Trophoblast cell (in vitro differentiated cells and primary cell): ENCODE results near the gene CASTOR2.
A peak's percentile ranks its signal among the peaks of the same experiment; 100 is the strongest.
"Not testable (repeated sequence)": the region's sequence is repeated elsewhere in the genome, so short reads cannot be mapped to it uniquely, and the experiment has no call there.

Experiments
- DNase-seq, 2 donors: peaks; one replicate each; pipeline ENCODE4 v3.0.0-alpha.2; 2016
- H2AFZ ChIP-seq: 2 replicates; pipeline ENCODE4 v1.6.1; 2013; ENCODE audit warnings: low read length, moderate library complexity, mild to moderate bottlenecking; ENCODE audit not compliant: insufficient read depth, poor library complexity
- H2AK5ac ChIP-seq: 2 replicates; pipeline ENCODE4 v1.6.1; 2013; ENCODE audit warnings: mild to moderate bottlenecking, low read length
- H2BK120ac ChIP-seq: 2 replicates; pipeline ENCODE4 v1.6.1; 2013; ENCODE audit warnings: low read length, mild to moderate bottlenecking, moderate library complexity; ENCODE audit not compliant: insufficient read depth, poor library complexity
- H2BK12ac ChIP-seq: 2 replicates; pipeline ENCODE4 v1.6.1; 2013; ENCODE audit warnings: mild to moderate bottlenecking, low read length, moderate library complexity
- H2BK5ac ChIP-seq: 2 replicates; pipeline ENCODE4 v1.6.1; 2013; ENCODE audit warnings: low read length, low read depth, moderate library complexity, mild to moderate bottlenecking; ENCODE audit not compliant: poor library complexity
- H3K14ac ChIP-seq: 2 replicates; pipeline ENCODE4 v1.6.1; 2013; ENCODE audit warnings: mild to moderate bottlenecking, low read length
- H3K18ac ChIP-seq: 2 replicates; pipeline ENCODE4 v1.6.1; 2013; ENCODE audit warnings: mild to moderate bottlenecking, low read length
- H3K23ac ChIP-seq: 2 replicates; pipeline ENCODE4 v1.6.1; 2013; ENCODE audit warnings: low read length
- H3K27ac ChIP-seq: 2 replicates; pipeline ENCODE4 v1.5.1; 2013; ENCODE audit warnings: low read depth, mild to moderate bottlenecking, inconsistent platforms, low read length, moderate library complexity
- H3K27me3 ChIP-seq: 2 replicates; pipeline ENCODE4 v1.6.1; 2013; ENCODE audit warnings: inconsistent platforms, mild to moderate bottlenecking, low read length, moderate library complexity; ENCODE audit not compliant: insufficient read depth
- H3K36me3 ChIP-seq, 2 experiments: 1 replicate in 1 of 2; 2 replicates in 1 of 2; pipeline ENCODE4 v1.6.1; 2013; ENCODE audit warnings: low read length in 2 of 2, mild to moderate bottlenecking in 2 of 2, moderate library complexity in 1 of 2; ENCODE audit not compliant: insufficient read depth in 2 of 2, control insufficient read depth in 1 of 2
- H3K4ac ChIP-seq: 2 replicates; pipeline ENCODE4 v1.6.1; 2013; ENCODE audit warnings: low read depth, mild to moderate bottlenecking, low read length, moderate library complexity
- H3K4me1 ChIP-seq, 2 experiments: 1 replicate in 1 of 2; 2 replicates in 1 of 2; pipeline ENCODE4 v1.6.1; 2013; ENCODE audit warnings: low read length in 2 of 2, mild to moderate bottlenecking in 2 of 2, moderate library complexity in 1 of 2; ENCODE audit not compliant: insufficient read depth in 2 of 2, control insufficient read depth in 1 of 2
- H3K4me2 ChIP-seq: 2 replicates; pipeline ENCODE4 v1.6.1; 2013; ENCODE audit warnings: inconsistent platforms, mild to moderate bottlenecking, low read length, moderate library complexity
- H3K4me3 ChIP-seq: 2 replicates; pipeline ENCODE4 v1.5.1; 2013; ENCODE audit warnings: mild to moderate bottlenecking, low read depth, low read length, inconsistent platforms
- H3K79me1 ChIP-seq: one replicate; pipeline ENCODE4 v1.6.1; 2013; ENCODE audit warnings: low read length
- H3K79me2 ChIP-seq: 2 replicates; pipeline ENCODE4 v1.6.1; 2013; ENCODE audit warnings: low read length, mild to moderate bottlenecking; ENCODE audit not compliant: control insufficient read depth, insufficient read depth, poor library complexity
- H3K9ac ChIP-seq: 2 replicates; pipeline ENCODE4 v1.6.1; 2013; ENCODE audit warnings: mild to moderate bottlenecking, low read length
- H3K9me3 ChIP-seq: 2 replicates; pipeline ENCODE4 v1.6.1; 2013; ENCODE audit warnings: low read depth, mild to moderate bottlenecking, control low read depth, inconsistent platforms, low read length; ENCODE audit not compliant: insufficient read depth
- H4K12ac ChIP-seq: 2 replicates; pipeline ENCODE4 v1.6.1; 2013; ENCODE audit warnings: low read depth, mild to moderate bottlenecking, low read length, moderate library complexity
- H4K8ac ChIP-seq: 2 replicates; pipeline ENCODE4 v1.6.1; 2013; ENCODE audit warnings: low read depth, mild to moderate bottlenecking, low read length, moderate library complexity
- H4K91ac ChIP-seq: one replicate; pipeline ENCODE4 v1.6.1; 2013; ENCODE audit warnings: low read depth, mild to moderate bottlenecking, low read length, moderate library complexity
- WGBS: extraction: QIAGEN DNeasy Blood & Tissue Kit; methylation state at CpG from one replicate; pipeline ENCODE4 v1.1.7; 2013; ENCODE audit warnings: missing lambda C conversion rate; ENCODE audit not compliant: insufficient read length, insufficient coverage; ENCODE audit errors: extremely low coverage; 5-methylcytosine and 5-hydroxymethylcytosine counted together

The CASTOR2 gene

DNA sequence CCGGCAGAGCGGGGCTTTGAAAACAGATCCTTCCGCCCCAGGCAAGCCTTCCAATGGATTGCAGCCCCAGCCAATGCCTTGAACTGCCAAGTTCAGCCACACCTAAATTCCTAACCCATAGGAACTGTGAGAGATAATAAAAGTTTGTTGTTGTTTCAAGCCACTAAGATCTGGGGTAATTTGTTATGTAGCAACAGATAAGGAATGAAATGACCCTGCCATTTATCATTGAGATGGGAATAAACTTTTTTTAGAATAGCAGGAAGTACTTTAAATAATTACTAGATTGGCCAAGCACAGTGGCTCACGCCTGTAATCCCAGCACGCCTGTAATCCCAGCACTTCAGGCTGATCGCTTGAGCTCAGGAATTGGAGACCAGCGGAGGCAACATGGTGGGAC lies 11.5 kb downstream of the CASTOR2 start:
- not testable (repeated sequence) for H2AFZ ChIP-seq, H3K4me3 ChIP-seq, H4K8ac ChIP-seq, H2BK5ac ChIP-seq, H2BK120ac ChIP-seq, H3K4me2 ChIP-seq, H3K79me1 ChIP-seq, H3K4me1 ChIP-seq, H3K23ac ChIP-seq, H3K9me3 ChIP-seq, H3K79me2 ChIP-seq, H3K9ac ChIP-seq, H4K12ac ChIP-seq, H3K27me3 ChIP-seq, DNase-seq, H3K18ac ChIP-seq, H3K4ac ChIP-seq, H3K36me3 ChIP-seq, H3K27ac ChIP-seq, H3K14ac ChIP-seq, H2BK12ac ChIP-seq, H4K91ac ChIP-seq, H2AK5ac ChIP-seq
- no CpG with 5 or more reads among the region's 7 CpGs for WGBS

GRCh38 chr7:74977523-74977922 lies 13.0 kb downstream of the CASTOR2 start:
- H3K14ac ChIP-seq, H3K27ac ChIP-seq, H3K4me2 ChIP-seq, H3K79me2 ChIP-seq, H3K36me3 ChIP-seq, H3K4me1 ChIP-seq, H3K9me3 ChIP-seq, H3K4me3 ChIP-seq, H4K8ac ChIP-seq, H3K18ac ChIP-seq, H2BK5ac ChIP-seq, H4K12ac ChIP-seq, H2BK120ac ChIP-seq, H3K4ac ChIP-seq, DNase-seq, H3K9ac ChIP-seq, H3K79me1 ChIP-seq, H2AFZ ChIP-seq, H2AK5ac ChIP-seq, H4K91ac ChIP-seq, H2BK12ac ChIP-seq, H3K23ac ChIP-seq, H3K27me3 ChIP-seq: not testable (repeated sequence)
- whole genome bisulfite sequencing, result no CpG with 5 or more reads among the region's 9 CpGs

DNA sequence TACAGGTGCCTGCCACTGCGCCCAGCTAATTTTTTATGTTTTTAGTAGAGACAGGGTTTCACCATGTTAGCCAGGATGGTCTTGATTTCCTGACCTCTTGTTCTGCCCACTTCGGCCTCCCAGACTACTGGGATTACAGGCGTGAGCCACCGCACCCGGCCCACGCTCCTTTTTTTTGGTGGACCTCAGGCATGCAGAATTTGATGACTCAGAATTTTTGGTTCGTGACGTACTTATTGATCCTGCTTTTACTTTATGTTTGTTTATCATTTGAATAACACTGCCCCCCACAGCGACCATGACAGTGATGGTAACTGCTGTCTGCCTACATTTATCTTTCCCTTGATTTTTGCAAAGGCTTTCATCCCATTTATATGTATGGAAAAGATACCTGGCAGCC lies 23.9 kb downstream of the CASTOR2 start:
- H2BK5ac ChIP-seq, H2AFZ ChIP-seq, H3K14ac ChIP-seq, H3K23ac ChIP-seq, H3K79me2 ChIP-seq, H2BK12ac ChIP-seq, H3K4me1 ChIP-seq, H3K4me3 ChIP-seq, H3K4ac ChIP-seq, H3K27me3 ChIP-seq, H3K79me1 ChIP-seq, H4K12ac ChIP-seq, H3K27ac ChIP-seq, H3K9ac ChIP-seq, H4K8ac ChIP-seq, H3K36me3 ChIP-seq, H3K4me2 ChIP-seq, H2BK120ac ChIP-seq, H3K18ac ChIP-seq, H4K91ac ChIP-seq, H3K9me3 ChIP-seq, H2AK5ac ChIP-seq: not testable (repeated sequence)
- no CpG with 5 or more reads among the region's 9 CpGs for WGBS
- peak in 1 of 2 donors; percentile 49 for DNase-seq

DNA sequence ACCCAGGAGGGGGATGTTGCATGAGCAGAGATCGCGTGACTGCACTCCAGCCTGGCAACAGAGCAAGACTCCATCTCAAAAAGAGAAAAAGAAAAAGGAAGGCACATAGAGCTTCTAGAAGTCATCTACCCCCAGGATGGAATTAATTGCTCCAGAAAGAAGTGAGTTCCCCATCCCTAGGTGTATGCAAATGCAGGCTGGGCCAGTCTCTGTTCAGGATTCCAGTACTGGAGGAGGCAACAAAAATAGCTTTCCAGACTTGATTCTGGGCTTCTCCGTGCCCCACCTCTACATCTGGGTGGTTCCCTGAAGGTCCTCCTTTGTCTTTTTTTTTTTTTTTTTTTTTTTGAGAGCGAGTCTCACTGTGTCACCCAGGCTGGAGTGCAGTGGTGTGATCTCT lies 28.6 kb downstream of the CASTOR2 start:
- no peak for DNase-seq
- H4K91ac ChIP-seq, result no peak overlapping the region
- no peak overlapping the region for H4K8ac ChIP-seq
- no CpG with 5 or more reads among the region's 4 CpGs for WGBS
- peaks cover 2% of the 10 kb centered on the region for H3K79me2 ChIP-seq
- H2BK12ac ChIP-seq, result no peak overlapping the region
- no peak overlapping the region for H3K9ac ChIP-seq
- H3K23ac ChIP-seq, result no peak overlapping the region
- no peaks in the 10 kb centered on the region for H3K27me3 ChIP-seq
- no peak overlapping the region for H3K14ac ChIP-seq
- H2AFZ ChIP-seq, result no peak overlapping the region
- H3K4ac ChIP-seq, result no peak overlapping the region
- no peaks in the 10 kb centered on the region for H3K36me3 ChIP-seq
- peaks cover 5% of the 10 kb centered on the region for H3K79me1 ChIP-seq
- no peaks in the 10 kb centered on the region for H3K9me3 ChIP-seq
- H4K12ac ChIP-seq, result no peak overlapping the region
- H3K27ac ChIP-seq, result no peak overlapping the region
- no peak overlapping the region for H2AK5ac ChIP-seq
- no peak overlapping the region for H2BK120ac ChIP-seq
- no peak overlapping the region for H2BK5ac ChIP-seq
- H3K4me2 ChIP-seq, result no peak overlapping the region
- no peak overlapping the region for H3K4me3 ChIP-seq
- H3K4me1 ChIP-seq, result peaks cover 15% of the 10 kb centered on the region in 2 experiments
- no peak overlapping the region for H3K18ac ChIP-seq
